Kidney epithelial cell (primary cell): Measurements from ENCODE around the gene TLCD3B. TPM values are rescaled to one million over a fixed set of nuclear protein-coding genes. Genes with fewer than 3 reads are reported as not detected.
A peak's percentile ranks its signal among the peaks of the same experiment; 100 is the strongest.

ENCODE experiments used
- DNase-seq: peaks from one replicate; pipeline ENCODE4 v3.0.0-alpha.2; 2010; ENCODE audit warnings: low read depth
- H3K27me3 ChIP-seq: 2 replicates; pipeline ENCODE4 v1.6.0; 2011; ENCODE audit warnings: low read length; ENCODE audit not compliant: control insufficient read depth, insufficient read depth
- H3K36me3 ChIP-seq: 2 replicates; pipeline ENCODE4 v1.5.1; 2011; ENCODE audit warnings: low read length; ENCODE audit not compliant: control insufficient read depth, insufficient read depth
- H3K4me3 ChIP-seq: 2 replicates; pipeline ENCODE4 v1.5.1; 2011; ENCODE audit warnings: low read depth, mild to moderate bottlenecking, control low read depth, low read length
- total RNA-seq: library from RNA; depleted of rRNA; stranded (reverse); fragments of >200 nt; gene quantifications from 2 replicates; pipeline ENCODE4 v1.2.3, GENCODE V29; 2015
- TF ChIP-seq, protein P1 (sequence below): IDR thresholded peaks from 2 replicates; pipeline ENCODE4 v1.5.1; 2011; ENCODE audit warnings: mild to moderate bottlenecking, moderate library complexity, low read length, control low read depth, inconsistent platforms; ENCODE audit not compliant: insufficient read depth, poor library complexity, severe bottlenecking

Gene TLCD3B
- total RNA-seq, 1 donor from 2014 or later: not detected

DNA sequence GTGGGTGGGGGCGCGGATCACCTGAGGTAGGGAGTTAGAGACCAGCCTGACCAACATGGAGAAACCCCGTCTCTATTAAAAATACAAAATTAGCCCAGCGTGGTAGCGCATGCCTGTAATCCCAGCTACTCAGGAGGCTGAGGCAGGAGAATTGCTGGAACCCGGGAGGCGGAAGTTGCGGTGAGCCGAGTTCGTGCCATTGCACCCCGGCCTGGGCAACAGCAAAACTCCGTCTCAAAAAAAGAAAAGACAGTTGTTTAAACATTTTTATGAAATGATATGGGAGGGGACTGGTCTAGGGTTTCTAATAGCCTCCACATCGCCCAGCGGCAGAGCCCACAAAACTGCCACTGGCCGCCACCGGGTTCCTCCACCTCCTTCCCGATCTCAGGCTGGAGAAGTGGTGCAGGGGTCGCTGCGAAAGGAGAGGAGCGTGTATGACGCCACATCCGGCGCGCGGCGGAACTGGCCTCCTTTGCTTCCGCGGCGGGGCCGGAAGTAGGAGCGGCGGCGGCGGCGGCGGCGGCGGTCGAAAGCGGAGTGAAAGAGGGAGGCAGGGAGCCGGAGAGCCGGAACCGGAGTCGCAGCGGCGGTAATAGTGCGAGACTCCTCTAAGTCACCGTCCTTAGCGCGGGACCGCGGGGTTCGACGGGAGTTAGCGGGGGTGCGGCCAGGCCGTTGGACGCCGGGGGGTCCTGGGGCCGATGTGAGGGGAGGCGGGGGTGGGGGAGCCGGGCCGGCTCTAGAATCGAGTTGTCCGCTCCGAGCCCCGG is 44.6 kb upstream of the TLCD3B start, which contains the start of gene PPP4C:
TSS of gene PPP4C (plus strand) at position 492 of the 773 bp plus-strand sequence. CDS start 384 bp downstream, outside the sequence.
- TF ChIP-seq, protein P1, sequence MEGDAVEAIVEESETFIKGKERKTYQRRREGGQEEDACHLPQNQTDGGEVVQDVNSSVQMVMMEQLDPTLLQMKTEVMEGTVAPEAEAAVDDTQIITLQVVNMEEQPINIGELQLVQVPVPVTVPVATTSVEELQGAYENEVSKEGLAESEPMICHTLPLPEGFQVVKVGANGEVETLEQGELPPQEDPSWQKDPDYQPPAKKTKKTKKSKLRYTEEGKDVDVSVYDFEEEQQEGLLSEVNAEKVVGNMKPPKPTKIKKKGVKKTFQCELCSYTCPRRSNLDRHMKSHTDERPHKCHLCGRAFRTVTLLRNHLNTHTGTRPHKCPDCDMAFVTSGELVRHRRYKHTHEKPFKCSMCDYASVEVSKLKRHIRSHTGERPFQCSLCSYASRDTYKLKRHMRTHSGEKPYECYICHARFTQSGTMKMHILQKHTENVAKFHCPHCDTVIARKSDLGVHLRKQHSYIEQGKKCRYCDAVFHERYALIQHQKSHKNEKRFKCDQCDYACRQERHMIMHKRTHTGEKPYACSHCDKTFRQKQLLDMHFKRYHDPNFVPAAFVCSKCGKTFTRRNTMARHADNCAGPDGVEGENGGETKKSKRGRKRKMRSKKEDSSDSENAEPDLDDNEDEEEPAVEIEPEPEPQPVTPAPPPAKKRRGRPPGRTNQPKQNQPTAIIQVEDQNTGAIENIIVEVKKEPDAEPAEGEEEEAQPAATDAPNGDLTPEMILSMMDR: no peak

GRCh38 chr16:30070490-30070889 is 39.4 kb upstream of the TLCD3B start:
- Histone ChIP-seq H3K36me3 (peaks cover 1% of the 10 kb centered on the region), H3K4me3 (no peak overlapping the region), H3K27me3 (no peaks in the 10 kb centered on the region)
- DNase-seq: no peak
- TF ChIP-seq, protein P1: no peak

More for the DNA sequence above, 44.6 kb upstream of the TLCD3B start, which contains the start of gene PPP4C:
- H3K27me3 ChIP-seq: no peaks in the 10 kb centered on the region
- peak; percentile 35 for DNase-seq
- peaks cover 2% of the 10 kb centered on the region for H3K36me3 ChIP-seq
- H3K4me3 ChIP-seq: peak within 1 kb of the TSS; percentile 85

- DNase-seq: no peak
- no peak overlapping the region for H3K4me3 ChIP-seq
- TF ChIP-seq, protein P1: no peak
- peaks cover 1% of the 10 kb centered on the region for H3K36me3 ChIP-seq
- H3K27me3 ChIP-seq: no peaks in the 10 kb centered on the region
These were observed 38.8 kb upstream of the TLCD3B start for GRCh38 chr16:30069611-30070462.

GRCh38 chr16:30068750-30069610 is 37.9 kb upstream of the TLCD3B start:
- H3K27me3 ChIP-seq: no peaks in the 10 kb centered on the region
- peaks cover 1% of the 10 kb centered on the region for H3K36me3 ChIP-seq
- no peak for DNase-seq
- no peak overlapping the region for H3K4me3 ChIP-seq
- TF ChIP-seq, protein P1: peak; percentile 61

GRCh38 chr16:30068333-30068732 is 37.3 kb upstream of the TLCD3B start:
- TF ChIP-seq, protein P1: no peak
- no peaks in the 10 kb centered on the region for H3K27me3 ChIP-seq
- H3K4me3 ChIP-seq: no peak overlapping the region
- H3K36me3 ChIP-seq: peaks cover 1% of the 10 kb centered on the region
- no peak for DNase-seq
